Activated CD4-positive, alpha-beta T cell treated with anti-CD3 and anti-CD28 coated beads for 4 hours (primary cell): ENCODE results near the gene UTS2.
A peak's percentile ranks its signal among the peaks of the same experiment; 100 is the strongest.

Source experiments
- DNase-seq, 2 donors: peaks; one replicate each; pipeline ENCODE4 v3.0.0-alpha.2; 2020

Gene UTS2

GRCh38 chr1:7852804-7853683 lies at the start of gene UTS2:
Gene UTS2, minus strand, starts transcription at chr1:7853065. Its CDS starts 62 bp downstream, at chr1:7853003.
- no peak for DNase-seq

GRCh38 chr1:7899741-7900140 lies 46.9 kb upstream of the UTS2 start:
- no peak for DNase-seq

- no peak for DNase-seq
Observed at GRCh38 chr1:7898962-7899361, 46.1 kb upstream of the UTS2 start.

GRCh38 chr1:7896994-7897393 lies 44.1 kb upstream of the UTS2 start:
- DNase-seq: no peak

GRCh38 chr1:7893529-7894180 lies 40.8 kb upstream of the UTS2 start:
- DNase-seq: no peak

GRCh38 chr1:7891804-7892203 lies 38.9 kb upstream of the UTS2 start:
- no peak for DNase-seq

- no peak for DNase-seq
Observed at GRCh38 chr1:7890853-7891252, 38.0 kb upstream of the UTS2 start.

GRCh38 chr1:7888248-7889081 lies 35.6 kb upstream of the UTS2 start:
- no peak for DNase-seq

GRCh38 chr1:7886405-7886745 lies 33.5 kb upstream of the UTS2 start:
- no peak for DNase-seq

- DNase-seq: peak in 1 of 2 donors; percentile 16
Observed at GRCh38 chr1:7885513-7886404, 32.9 kb upstream of the UTS2 start.

- no peak for DNase-seq
Observed at GRCh38 chr1:7884757-7885156, 31.9 kb upstream of the UTS2 start.

- DNase-seq: no peak
Observed at GRCh38 chr1:7879228-7879627, 26.4 kb upstream of the UTS2 start.

GRCh38 chr1:7878027-7878426 lies 25.2 kb upstream of the UTS2 start:
- DNase-seq: no peak

GRCh38 chr1:7873801-7874795 lies 21.2 kb upstream of the UTS2 start:
- DNase-seq: no peak

- DNase-seq: no peak
Observed at GRCh38 chr1:7871136-7871535, 18.3 kb upstream of the UTS2 start.

GRCh38 chr1:7869136-7869920 lies 16.5 kb upstream of the UTS2 start:
- no peak for DNase-seq

- no peak for DNase-seq
Observed at GRCh38 chr1:7868070-7868780, 15.4 kb upstream of the UTS2 start.

- DNase-seq: no peak
Observed at GRCh38 chr1:7865978-7866377, 13.1 kb upstream of the UTS2 start.

- DNase-seq: no peak
Observed at GRCh38 chr1:7863756-7864328, 11.0 kb upstream of the UTS2 start.
